Fibroblast of pulmonary artery (primary cell): ENCODE results near the gene TIMM44.

Experiments
- DNase-seq: peaks from one replicate; pipeline ENCODE4 v3.0.0-alpha.2; 2010; ENCODE audit warnings: low read depth
- H3K4me3 ChIP-seq: replicated peaks from 2 replicates; pipeline ENCODE4 v1.5.1; 2011; ENCODE audit warnings: low read depth, mild to moderate bottlenecking, control low read depth, low read length, moderate library complexity
- TF ChIP-seq, protein P1 (sequence below): IDR thresholded peaks from 2 replicates; pipeline ENCODE4 v1.5.1; 2011; ENCODE audit warnings: mild to moderate bottlenecking, control low read depth, low read length, inconsistent platforms; ENCODE audit errors: missing control alignments

Gene TIMM44

DNA sequence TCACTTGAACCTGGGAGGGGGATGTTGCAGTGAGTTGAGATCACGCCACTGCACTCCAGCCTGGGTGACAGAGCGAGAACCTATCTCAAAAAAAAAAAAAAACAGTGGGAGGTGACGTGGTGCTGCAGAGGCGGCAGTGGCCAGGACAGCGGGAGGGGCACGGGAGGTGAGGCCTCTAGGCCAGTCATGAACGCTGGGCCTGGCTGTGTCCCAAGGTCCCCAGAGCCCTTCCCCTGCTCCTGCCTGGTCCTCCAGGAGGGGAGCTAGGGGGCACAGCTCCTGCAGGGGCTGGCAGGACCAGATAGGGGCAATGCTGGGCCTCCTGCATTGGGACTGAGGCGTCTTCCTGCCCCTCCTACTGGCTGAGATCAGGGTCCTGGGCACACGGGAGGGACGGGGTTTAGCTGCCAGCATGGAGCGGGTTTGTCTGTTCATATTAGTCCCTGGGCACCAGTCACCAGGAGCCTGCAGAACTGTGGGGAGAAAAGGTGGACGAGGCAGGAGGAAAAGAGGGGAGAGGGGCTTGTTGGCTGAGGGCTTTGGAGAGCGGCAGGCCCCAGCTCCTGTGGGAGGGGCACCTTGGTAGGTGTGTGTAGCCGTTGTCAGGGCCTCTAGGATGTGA is 35.3 kb downstream of the TIMM44 start:
- H3K4me3 ChIP-seq: no peak overlapping the region
- TF ChIP-seq, protein P1, sequence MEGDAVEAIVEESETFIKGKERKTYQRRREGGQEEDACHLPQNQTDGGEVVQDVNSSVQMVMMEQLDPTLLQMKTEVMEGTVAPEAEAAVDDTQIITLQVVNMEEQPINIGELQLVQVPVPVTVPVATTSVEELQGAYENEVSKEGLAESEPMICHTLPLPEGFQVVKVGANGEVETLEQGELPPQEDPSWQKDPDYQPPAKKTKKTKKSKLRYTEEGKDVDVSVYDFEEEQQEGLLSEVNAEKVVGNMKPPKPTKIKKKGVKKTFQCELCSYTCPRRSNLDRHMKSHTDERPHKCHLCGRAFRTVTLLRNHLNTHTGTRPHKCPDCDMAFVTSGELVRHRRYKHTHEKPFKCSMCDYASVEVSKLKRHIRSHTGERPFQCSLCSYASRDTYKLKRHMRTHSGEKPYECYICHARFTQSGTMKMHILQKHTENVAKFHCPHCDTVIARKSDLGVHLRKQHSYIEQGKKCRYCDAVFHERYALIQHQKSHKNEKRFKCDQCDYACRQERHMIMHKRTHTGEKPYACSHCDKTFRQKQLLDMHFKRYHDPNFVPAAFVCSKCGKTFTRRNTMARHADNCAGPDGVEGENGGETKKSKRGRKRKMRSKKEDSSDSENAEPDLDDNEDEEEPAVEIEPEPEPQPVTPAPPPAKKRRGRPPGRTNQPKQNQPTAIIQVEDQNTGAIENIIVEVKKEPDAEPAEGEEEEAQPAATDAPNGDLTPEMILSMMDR: no peak
- no peak for DNase-seq

DNA sequence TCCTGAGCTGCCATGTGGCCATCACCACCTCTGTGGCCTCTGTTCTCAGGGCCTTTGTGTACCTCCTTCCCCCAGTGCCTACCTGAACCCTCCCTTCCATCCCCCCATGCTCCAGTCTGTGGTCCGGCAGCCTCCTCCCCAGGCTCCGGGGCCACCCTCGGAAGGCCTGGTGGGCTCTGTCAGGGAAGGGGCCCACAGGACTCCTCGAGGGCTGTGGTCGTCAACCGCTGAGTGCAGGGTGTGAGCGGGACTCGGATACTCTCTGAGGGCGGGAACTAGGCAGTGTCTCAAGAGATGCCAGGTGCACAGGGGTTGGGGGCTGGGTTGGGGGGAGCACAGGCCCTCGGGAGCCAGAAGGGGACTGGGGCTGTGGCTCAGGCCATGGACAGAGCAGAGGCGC is 35.9 kb downstream of the TIMM44 start:
- TF ChIP-seq, protein P1: no peak
- DNase-seq: no peak
- H3K4me3 ChIP-seq: no peak overlapping the region

DNA sequence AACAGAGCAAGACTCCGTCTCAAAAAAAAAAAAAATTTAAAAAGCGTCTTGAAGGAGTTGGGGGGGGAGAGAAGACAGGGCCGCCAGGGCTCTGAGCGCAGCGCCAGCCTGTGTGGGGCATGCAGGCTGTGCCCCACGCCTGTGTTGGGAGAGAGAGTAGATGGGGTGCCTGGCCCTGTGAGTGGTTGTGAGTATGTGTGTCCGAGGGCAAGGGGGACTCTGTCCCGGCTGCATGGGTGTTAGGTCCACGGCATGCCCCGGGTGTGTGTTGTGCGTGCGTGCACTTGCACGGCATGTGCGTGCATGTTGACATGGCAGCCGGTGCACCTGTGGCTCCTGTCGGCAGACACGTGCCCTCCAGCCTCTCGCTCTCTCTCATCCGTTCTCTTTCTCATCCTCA is 36.3 kb downstream of the TIMM44 start:
- TF ChIP-seq, protein P1: no peak
- no peak for DNase-seq
- H3K4me3 ChIP-seq: no peak overlapping the region

DNA sequence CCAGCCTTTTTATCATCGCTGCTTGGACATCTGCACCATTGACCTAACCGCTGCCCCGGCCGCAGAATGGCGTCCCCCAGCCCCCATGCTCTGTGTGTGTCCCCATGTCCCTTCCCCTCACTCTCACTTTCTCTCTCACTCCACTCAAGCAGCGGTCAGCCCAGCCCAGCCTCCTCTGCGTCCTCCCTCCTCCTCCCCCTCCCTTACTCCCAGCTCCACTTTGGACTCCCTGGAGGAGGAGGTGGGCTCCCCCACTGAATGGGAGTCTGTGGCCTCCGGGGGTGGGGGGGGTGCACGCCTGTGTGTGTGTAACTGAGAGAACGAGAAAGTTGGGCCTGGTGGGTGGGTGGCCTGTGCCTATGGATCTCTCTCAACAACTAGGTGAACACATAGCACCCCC is 37.6 kb downstream of the TIMM44 start:
- TF ChIP-seq, protein P1: no peak
- no peak overlapping the region for H3K4me3 ChIP-seq
- DNase-seq: no peak

DNA sequence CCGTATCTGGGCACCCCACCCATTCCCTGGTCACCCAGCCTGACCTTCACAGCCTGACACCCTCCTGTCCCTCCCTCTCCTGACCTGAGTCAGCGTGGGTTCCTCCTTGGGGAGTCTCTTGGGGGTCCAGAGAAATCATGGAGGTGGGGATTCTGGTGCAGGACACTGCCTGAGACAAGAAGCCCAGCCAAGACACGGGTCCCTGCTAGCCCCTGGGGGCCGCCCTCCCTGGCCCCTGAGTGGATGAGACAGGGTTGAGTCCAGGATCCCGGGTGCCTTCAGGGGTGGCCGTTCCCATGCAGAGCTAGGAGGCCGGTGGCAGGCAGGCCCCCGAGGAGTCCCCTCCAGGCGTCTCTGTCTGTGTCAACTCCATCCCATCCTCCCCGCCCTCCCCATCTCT is 38.2 kb downstream of the TIMM44 start:
- DNase-seq: no peak
- TF ChIP-seq, protein P1: no peak
- peak overlapping the region; percentile 83 for H3K4me3 ChIP-seq

DNA sequence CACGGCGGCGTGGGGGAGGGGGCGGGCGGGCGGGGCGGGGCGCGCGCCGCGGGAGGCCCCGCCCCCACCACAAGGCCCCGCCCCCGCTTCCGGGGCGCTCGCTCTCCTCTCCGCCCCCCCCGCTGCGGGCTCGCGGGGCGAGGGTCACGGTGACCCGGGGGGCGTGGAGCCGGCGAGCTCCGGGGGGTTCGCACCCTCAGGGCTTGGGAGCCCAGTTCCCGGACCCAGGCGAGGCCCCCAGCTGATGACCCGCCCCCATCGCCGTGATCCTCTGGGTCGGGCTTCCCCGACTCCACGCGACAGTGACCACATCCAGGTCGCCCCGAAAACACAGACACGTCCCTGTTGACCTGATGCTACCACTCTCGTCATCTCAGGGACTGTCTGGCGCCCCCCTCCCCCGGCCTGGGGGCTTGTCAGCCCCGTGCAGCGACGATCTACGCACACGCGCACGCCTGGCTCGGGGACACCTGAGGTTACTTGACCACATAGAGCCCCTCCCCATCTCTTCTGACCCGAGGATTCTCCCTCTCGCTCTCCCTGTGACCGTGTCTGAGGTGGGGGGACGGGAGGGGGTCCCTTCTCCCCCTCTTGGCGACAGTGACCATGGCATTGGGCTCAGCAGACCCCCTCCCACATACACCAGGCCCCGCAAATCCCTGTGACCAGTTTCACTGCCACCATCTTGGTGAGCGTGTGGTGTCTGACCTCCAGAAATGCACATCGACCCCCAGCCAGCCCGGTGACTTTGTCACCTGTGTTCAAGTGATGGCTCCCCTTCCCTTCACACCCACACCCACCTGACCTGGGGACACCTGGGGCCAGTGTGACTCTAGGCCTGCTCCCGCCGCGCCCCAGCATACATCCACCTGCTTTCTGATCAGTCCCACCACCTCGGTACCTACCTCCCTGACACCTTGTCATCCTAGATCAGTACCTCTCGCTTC is 39.1 kb downstream of the TIMM44 start:
- peak overlapping the region; percentile 83 for H3K4me3 ChIP-seq
- DNase-seq: no peak
- TF ChIP-seq, protein P1: no peak
